HG03354 (cell line): ENCODE results near the gene LGR4.
A peak's percentile ranks its signal among the peaks of the same experiment; 100 is the strongest.
"Not testable (repeated sequence)": the region's sequence is repeated elsewhere in the genome, so short reads cannot be mapped to it uniquely, and the experiment has no call there.

Experiments used
- ATAC-seq: cut with Tn5 transposase; IDR thresholded peaks from one replicate; pipeline ENCODE4 v1.9.1; 2021; ENCODE audit warnings: mild to moderate bottlenecking; ENCODE audit not compliant: unreplicated experiment, poor library complexity, severe bottlenecking

The LGR4 gene

GRCh38 chr11:27472398-27473016 lies at the start of gene LGR4:
LGR4 (minus strand) TSS chr11:27472790; CDS start chr11:27472302, 488 bp downstream.
- ATAC-seq = peak; percentile 88

- ATAC-seq = no peak
Observed at GRCh38 chr11:27520226-27520625, 47.6 kb upstream of the LGR4 start.

GRCh38 chr11:27518518-27518917 lies 45.9 kb upstream of the LGR4 start:
- no peak for ATAC-seq

GRCh38 chr11:27517490-27517889 lies 44.9 kb upstream of the LGR4 start:
- not testable (repeated sequence) for ATAC-seq

GRCh38 chr11:27514558-27514957 lies 42.0 kb upstream of the LGR4 start:
- ATAC-seq = no peak

GRCh38 chr11:27514076-27514475 lies 41.5 kb upstream of the LGR4 start:
- no peak for ATAC-seq

- no peak for ATAC-seq
Observed at GRCh38 chr11:27513389-27513788, 40.8 kb upstream of the LGR4 start.

- ATAC-seq = no peak
Observed at GRCh38 chr11:27512238-27512637, 39.6 kb upstream of the LGR4 start.

GRCh38 chr11:27509908-27510307 lies 37.3 kb upstream of the LGR4 start:
- no peak for ATAC-seq

GRCh38 chr11:27507557-27508322 lies 35.1 kb upstream of the LGR4 start:
- ATAC-seq = no peak

GRCh38 chr11:27506200-27507182 lies 33.9 kb upstream of the LGR4 start, which contains the start of gene LIN7C:
LIN7C (minus strand) TSS chr11:27506769; CDS start chr11:27506752, 17 bp downstream.
- ATAC-seq = peak; percentile 94

GRCh38 chr11:27505781-27506180 lies 33.2 kb upstream of the LGR4 start:
- ATAC-seq = no peak

- no peak for ATAC-seq
Observed at GRCh38 chr11:27504205-27504604, 31.6 kb upstream of the LGR4 start.

- ATAC-seq = no peak
Observed at GRCh38 chr11:27501100-27501499, 28.5 kb upstream of the LGR4 start.

GRCh38 chr11:27497911-27498310 lies 25.3 kb upstream of the LGR4 start:
- no peak for ATAC-seq

GRCh38 chr11:27497284-27497866 lies 24.8 kb upstream of the LGR4 start:
- peak; percentile 77 for ATAC-seq

GRCh38 chr11:27496461-27496860 lies 23.9 kb upstream of the LGR4 start:
- no peak for ATAC-seq

- ATAC-seq = no peak
Observed at GRCh38 chr11:27495710-27496300, 23.2 kb upstream of the LGR4 start.

GRCh38 chr11:27489092-27489491 lies 16.5 kb upstream of the LGR4 start:
- no peak for ATAC-seq
